Motor neuron (in vitro differentiated cells): ENCODE results near the gene ELOVL5. TPM values are rescaled to one million over a fixed set of nuclear protein-coding genes. Genes with fewer than 3 reads are reported as not detected.
A peak's percentile ranks its signal among the peaks of the same experiment; 100 is the strongest.
"Not testable (repeated sequence)": the region's sequence is repeated elsewhere in the genome, so short reads cannot be mapped to it uniquely, and the experiment has no call there.

Experiments
- ATAC-seq, 8 experiments: fragments of 200-7000 bp; cut with Tn5 transposase; replicated peaks in 6 of 8; 2 replicates each; pipeline ENCODE4 v1.8.0; 2021; ENCODE audit warnings: mild to moderate bottlenecking in 8 of 8, moderate library complexity in 8 of 8
- H3K27ac ChIP-seq, 2 donors: fragments of 250-450 bp; sonication (Bioruptor Pico); 2 replicates each; pipeline ENCODE4 v1.9.0; 2021; ENCODE audit warnings: antibody characterized with exemption in 2 of 2, mild to moderate bottlenecking in 2 of 2, moderate library complexity in 1 of 2
- H3K4me1 ChIP-seq, 2 donors: fragments of 250-450 bp; sonication (Bioruptor Pico); replicated peaks in 1 of 2; 2 replicates each; pipeline ENCODE4 v1.6.1; 2021; ENCODE audit warnings: antibody characterized with exemption in 2 of 2, mild to moderate bottlenecking in 2 of 2, moderate library complexity in 1 of 2
- H3K4me3 ChIP-seq, 5 donors: fragments of 250-450 bp; sonication (Bioruptor Pico); 2 replicates each; pipeline ENCODE4 v1.9.0; 2021; ENCODE audit warnings: antibody characterized with exemption in 5 of 5, mild to moderate bottlenecking in 5 of 5, moderate library complexity in 4 of 5
- WGBS, 10 experiments: fragments of 450-650 bp; shearing (Covaris generic); methylation state at CpG; one replicate each; pipeline ENCODE4 v1.0.0; 2022; 5-methylcytosine and 5-hydroxymethylcytosine counted together
- in situ Hi-C, 9 experiments: fragments of 400-800 bp; cut with MboI; loops; one replicate each; pipeline ENCODE4 v1.15.0; 2021; ENCODE audit warnings: low sequenced_read_pairs in 9 of 9, low pct_unique_long_range_greater_than_20kb in 2 of 9; ENCODE audit not compliant: unreplicated experiment in 9 of 9
- total RNA-seq, 8 experiments: library from RNA; unstranded; fragments of 300-600 nt; gene quantifications; 2 replicates each; pipeline versions ENCODE4 v1.2.3 to v1.2.4, GENCODE V29; 2022

ELOVL5 gene
- total RNA-seq, 8 experiments from 2014 or later = 75.7 to 201 (median 104) TPM

DNA sequence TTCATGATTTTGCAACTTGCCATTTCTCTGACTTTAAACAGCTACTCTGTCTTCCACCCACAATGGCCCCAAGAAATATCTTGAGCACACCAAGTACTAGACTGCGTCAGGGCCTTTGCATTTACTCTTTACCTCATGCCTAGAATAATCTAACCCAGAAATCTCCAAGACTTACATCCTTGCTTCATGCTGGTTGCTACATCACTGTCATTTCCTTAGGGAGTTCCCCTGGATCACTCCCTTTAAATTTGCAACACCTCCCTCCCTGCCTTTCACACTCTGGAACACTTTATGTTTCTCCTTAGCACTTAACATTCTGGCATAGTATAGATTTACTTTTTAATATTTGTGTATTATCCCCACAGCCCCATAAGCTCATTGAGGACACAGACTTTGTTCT, 4.9 kb upstream of the ELOVL5 start:
- H3K27ac ChIP-seq = no peak overlapping the region
- peak in 2 of 8 experiments; percentile 6 to 22 for ATAC-seq
- H3K4me3 ChIP-seq = no peak overlapping the region
- in situ Hi-C loops = no loop called here
- H3K4me1 ChIP-seq = peaks cover 8 to 9% of the 10 kb centered on the region in 2 donors
- 8 to 88% (median 85%) methylated on average over 1 of the region's 1 CpG; no CpG with 5 or more reads in 4 of the 10 experiments for WGBS, 10 experiments

DNA sequence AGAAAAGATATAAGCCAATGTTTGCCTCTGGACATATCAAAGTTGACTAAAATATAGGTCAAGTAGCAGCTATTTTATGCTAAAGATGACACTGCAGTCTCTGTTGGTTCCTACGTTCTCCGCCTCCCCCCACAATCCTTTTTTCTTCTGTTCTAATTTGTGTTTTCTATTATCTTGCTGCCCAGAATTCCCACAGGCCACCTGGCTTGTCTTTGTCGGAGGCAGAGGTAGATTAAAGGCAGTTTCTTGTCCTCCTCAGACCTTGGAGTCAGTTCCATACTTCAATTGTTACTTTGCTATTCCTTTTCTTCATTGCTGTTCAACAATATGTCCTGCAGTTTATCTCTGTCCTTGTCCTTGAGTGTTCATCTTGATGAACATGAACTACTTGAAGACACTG, 3.6 kb upstream of the ELOVL5 start:
- H3K4me3 ChIP-seq = no peak overlapping the region
- H3K4me1 ChIP-seq = peaks cover 0 to 3% of the 10 kb centered on the region in 2 donors
- WGBS, 10 experiments = 40 to 90% (median 72%) methylated on average over 1 to 3 of the region's 3 CpGs
- no peak overlapping the region for H3K27ac ChIP-seq
- in situ Hi-C loops = no loop called here
- ATAC-seq = no peak

DNA sequence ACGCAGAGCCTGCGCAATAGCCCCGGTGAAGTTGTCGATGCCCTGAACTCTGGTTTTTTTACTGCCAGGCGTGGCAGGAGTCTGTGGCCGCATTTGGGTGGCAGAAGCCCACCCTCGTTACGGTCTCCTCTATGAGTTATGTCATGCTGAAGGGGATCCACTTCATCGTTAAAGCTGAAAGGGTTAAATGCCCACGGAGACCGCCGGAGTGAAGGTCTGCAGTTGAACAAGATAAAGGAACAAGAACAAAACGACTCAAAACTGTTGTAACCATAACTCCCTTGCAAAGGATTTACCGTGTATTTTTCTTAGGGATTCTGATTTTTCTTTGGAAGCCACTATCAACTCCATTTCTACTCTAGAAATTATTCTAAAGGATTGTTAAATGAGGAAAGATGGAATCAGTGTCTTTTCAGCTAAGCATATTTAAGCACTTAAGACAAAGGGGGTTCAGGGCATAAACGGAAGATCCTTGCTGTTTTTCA, 501 bp upstream of the ELOVL5 start:
- peak overlapping the region; percentile 70 to 79 for H3K27ac ChIP-seq
- H3K4me3 ChIP-seq = peak overlapping the region; percentile 68 to 92 (median 87)
- in situ Hi-C loops = no loop called here
- 0 to 78% (median 31%) methylated on average over 1 to 14 of the region's 15 CpGs for WGBS, 10 experiments
- H3K4me1 ChIP-seq = peaks cover 5 to 8% of the 10 kb centered on the region in 2 donors
- no peak for ATAC-seq

DNA sequence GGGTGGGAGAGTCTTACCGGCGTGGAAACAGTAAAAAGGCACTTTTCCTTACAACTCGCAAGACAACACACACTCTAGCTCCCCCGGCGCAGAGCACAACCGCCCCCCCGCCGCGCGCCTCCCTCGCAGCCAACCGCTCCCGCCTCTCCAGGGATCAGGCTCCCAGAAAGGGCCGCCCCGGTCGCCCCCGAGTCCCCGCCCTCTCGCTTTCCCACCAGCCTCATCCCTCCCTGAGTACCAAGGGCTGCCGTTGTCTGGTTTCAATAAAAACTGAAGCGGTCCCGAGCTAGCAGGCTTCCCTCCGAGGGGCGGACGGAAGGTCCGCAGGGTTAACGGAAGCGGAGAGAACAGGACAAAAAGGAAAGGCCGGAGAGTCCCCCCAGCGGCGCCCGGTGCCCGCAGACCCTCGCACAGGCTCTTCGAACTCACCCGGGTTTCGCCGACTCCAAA, 804 bp downstream of the ELOVL5 start:
- Histone ChIP-seq H3K4me3 (peak overlapping the region; percentile 68 to 92 (median 87)), H3K4me1 (peaks cover 6 to 8% of the 10 kb centered on the region in 2 donors), H3K27ac (peak overlapping the region; percentile 79 to 87)
- 0% methylated on average over 3 to 5 of the region's 38 CpGs; no CpG with 5 or more reads in 8 of the 10 experiments for WGBS, 10 experiments
- ATAC-seq = peak; percentile 35 to 59 (median 48)
- in situ Hi-C loops = no loop called here

DNA sequence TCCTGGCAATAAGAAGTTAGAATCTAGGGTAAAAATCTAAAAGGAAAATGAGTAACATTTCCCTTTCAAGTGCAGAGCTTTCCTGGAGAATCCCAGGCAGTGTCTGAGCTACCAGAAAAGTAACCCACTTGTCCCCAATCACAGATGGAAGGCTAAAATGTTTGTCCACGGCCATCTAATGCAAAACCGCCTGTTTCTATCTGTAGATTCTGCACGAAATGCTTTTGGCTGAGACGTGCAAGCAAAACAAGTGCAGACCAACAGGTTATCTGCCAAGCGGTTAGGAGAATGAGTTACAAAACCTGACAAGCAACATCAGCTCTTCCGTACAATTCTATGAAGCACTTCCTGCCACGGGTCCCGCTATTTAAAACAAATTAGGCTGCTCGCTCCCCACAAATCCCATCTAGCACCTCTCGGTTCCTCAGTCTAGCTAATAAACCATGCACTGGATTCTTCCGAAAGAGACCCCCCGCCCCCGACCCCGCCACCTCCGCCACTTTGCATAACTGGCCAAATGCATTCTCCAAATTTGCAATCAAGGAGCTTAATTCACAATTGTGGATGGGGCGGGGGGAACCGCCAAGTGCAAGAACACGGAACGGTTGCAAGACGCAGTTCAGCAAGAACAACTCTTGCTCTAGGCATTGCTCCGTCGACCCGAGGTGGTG, 1.4 kb downstream of the ELOVL5 start:
- ATAC-seq = no peak
- in situ Hi-C loops = no loop called here
- Histone ChIP-seq H3K4me3 (peak overlapping the region; percentile 68 to 92 (median 87)), H3K4me1 (peaks cover 8 to 11% of the 10 kb centered on the region in 2 donors), H3K27ac (peak overlapping the region in 1 of 2 donors; percentile 87)
- WGBS, 10 experiments = 0 to 8% (median 0%) methylated on average over 2 to 10 of the region's 23 CpGs; no CpG with 5 or more reads in 1 of the 10 experiments

DNA sequence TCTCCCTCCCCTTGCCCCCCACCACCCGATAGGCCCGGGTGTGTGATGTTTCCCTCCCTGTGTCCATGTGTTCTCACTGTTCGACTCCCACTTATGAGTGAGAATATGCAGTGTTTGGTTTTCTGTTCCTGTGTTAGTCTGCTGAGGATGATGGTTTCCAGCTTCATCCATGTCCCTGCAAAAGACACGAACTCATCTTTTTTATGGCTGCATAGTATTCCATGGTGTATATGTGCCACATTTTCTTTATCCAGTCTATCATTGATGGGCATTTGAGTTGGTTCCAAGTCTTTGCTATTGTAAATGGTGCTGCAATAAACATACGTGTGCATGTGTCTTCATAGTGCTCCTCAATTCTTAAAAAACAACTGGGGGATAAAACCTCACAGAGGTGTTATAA, 2.7 kb downstream of the ELOVL5 start:
- WGBS, 10 experiments = 80 to 100% (median 100%) methylated on average over 1 to 3 of the region's 5 CpGs; no CpG with 5 or more reads in 3 of the 10 experiments
- ATAC-seq, in situ Hi-C loops, H3K4me3 ChIP-seq, H3K27ac ChIP-seq: not testable (repeated sequence)
- H3K4me1 ChIP-seq = peaks cover 8 to 22% of the 10 kb centered on the region in 2 donors

DNA sequence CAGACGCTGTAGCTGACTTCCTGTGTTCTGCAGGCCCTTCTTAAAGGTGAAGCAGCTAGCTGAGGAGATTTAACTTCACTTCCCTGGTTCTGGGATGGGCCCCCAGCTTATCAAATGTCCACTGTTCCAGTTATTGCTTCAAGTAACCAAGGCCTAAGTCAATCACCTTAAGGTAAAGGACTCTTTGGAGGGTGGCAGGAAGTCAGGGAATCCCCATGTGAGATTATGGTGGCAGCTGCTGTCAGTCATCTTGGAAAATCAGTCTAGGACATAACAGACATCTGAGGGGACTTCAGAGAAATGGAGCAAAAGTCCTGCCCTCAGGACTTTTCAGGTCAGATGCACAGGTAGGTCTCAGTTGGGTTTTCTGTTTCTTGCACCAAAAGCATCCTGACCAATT, 3.8 kb downstream of the ELOVL5 start:
- ATAC-seq = no peak

DNA sequence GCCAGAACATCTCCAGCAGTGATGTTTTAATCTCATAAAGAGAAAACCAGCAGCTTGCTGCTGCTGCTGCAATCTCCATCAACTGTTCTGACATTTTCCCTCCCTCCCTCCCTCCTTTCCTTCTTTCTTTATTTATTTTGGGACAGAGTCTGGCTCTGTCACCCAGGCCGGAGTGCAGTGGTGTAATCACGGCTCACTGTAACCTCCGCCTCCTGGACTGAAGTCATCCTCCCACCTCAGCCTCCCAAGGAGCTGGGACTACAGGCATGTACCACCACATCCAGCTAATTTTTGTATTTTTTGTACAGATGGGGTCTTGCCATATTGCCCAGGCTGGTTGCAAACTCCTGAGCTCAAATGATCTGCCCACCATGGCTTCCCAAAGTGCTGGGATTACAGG, 5.7 kb downstream of the ELOVL5 start:
- Histone ChIP-seq H3K27ac (no peak overlapping the region), H3K4me3 (no peak overlapping the region), H3K4me1 (peaks cover 8 to 35% of the 10 kb centered on the region in 2 donors)
- peak in 1 of 8 experiments; percentile 3 for ATAC-seq
- in situ Hi-C loops = no loop called here
- 83 to 100% (median 100%) methylated on average over 1 to 3 of the region's 3 CpGs; no CpG with 5 or more reads in 5 of the 10 experiments for WGBS, 10 experiments

More for the DNA sequence above, 3.8 kb downstream of the ELOVL5 start:
- 75 to 100% (median 85%) methylated on average over 1 of the region's 1 CpG; no CpG with 5 or more reads in 4 of the 10 experiments for WGBS, 10 experiments
- Histone ChIP-seq H3K4me1 (peaks cover 8 to 25% of the 10 kb centered on the region in 2 donors), H3K4me3 (no peak overlapping the region), H3K27ac (no peak overlapping the region)
- in situ Hi-C loops = no loop called here

DNA sequence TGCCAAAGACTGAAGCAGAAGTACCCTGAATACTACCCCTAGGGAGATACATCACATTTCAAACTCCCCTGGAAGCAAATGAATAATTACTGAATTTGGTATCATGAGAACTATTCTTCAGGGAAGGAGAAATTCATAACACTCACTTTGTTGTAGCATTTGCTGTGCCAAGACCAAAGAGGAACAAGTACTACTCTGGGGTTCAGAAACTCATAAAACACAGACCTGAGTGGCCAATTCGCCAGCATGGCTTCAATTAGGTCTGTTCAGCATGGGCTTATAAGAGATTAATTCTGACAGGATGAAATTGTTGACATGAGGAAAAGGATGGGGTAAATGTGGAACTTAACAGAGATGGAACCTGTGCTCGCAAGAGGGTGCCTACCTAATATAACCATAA, 6.5 kb downstream of the ELOVL5 start:
- Histone ChIP-seq H3K4me1 (peaks cover 8 to 35% of the 10 kb centered on the region in 2 donors), H3K4me3 (no peak overlapping the region), H3K27ac (no peak overlapping the region)
- 67 to 100% (median 100%) methylated on average over 1 to 2 of the region's 2 CpGs; no CpG with 5 or more reads in 2 of the 10 experiments for WGBS, 10 experiments
- in situ Hi-C loops = no loop called here
- peak in 1 of 8 experiments; percentile 34 for ATAC-seq

DNA sequence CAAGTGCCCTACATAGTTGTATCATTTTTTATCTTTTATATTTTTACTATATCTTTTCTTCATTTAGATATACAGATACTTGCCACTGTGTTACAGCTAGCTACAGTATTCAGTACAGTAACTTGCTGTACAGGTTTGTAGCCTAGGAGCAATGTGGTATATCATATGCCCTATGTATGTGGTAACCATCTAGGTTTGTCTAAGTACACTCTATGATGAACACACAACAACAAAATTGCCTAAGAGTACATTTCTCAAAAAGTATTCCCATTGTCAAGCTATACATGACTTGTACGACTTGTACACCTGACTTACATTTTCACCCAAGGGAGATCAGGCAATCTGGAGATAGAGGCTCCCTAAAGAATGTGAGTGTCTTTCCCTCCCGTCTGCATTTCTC, 8.2 kb downstream of the ELOVL5 start:
- peaks cover 3 to 30% of the 10 kb centered on the region in 2 donors for H3K4me1 ChIP-seq
- no peak overlapping the region for H3K4me3 ChIP-seq
- in situ Hi-C loops = no loop called here
- H3K27ac ChIP-seq = no peak overlapping the region
- no peak for ATAC-seq
- WGBS, 10 experiments = 67 to 100% (median 100%) methylated on average over 1 to 2 of the region's 2 CpGs; no CpG with 5 or more reads in 2 of the 10 experiments

DNA sequence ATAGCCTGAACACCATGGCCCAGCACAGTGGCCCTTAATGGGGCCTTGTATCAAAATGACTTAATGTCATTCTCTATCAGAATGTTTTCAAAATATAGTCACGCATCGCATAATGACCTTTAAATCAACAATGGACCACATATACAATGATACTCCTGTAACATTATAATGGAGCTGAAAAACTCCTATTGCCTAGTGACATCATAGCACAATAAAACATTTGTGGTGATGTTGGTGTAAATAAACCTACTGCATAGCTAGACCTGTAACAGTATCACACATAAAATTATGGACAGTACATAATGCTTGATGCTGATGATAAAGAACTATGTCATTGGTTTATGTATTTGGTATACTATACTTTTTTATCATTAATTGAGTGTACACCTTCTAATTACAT, 9.3 kb downstream of the ELOVL5 start:
- peaks cover 3 to 30% of the 10 kb centered on the region in 2 donors for H3K4me1 ChIP-seq
- in situ Hi-C loops = no loop called here
- 60 to 100% (median 93%) methylated on average over 1 to 2 of the region's 2 CpGs; no CpG with 5 or more reads in 3 of the 10 experiments for WGBS, 10 experiments
- peak in 1 of 8 experiments; percentile 6 for ATAC-seq
- H3K27ac ChIP-seq = no peak overlapping the region
- H3K4me3 ChIP-seq = no peak overlapping the region

DNA sequence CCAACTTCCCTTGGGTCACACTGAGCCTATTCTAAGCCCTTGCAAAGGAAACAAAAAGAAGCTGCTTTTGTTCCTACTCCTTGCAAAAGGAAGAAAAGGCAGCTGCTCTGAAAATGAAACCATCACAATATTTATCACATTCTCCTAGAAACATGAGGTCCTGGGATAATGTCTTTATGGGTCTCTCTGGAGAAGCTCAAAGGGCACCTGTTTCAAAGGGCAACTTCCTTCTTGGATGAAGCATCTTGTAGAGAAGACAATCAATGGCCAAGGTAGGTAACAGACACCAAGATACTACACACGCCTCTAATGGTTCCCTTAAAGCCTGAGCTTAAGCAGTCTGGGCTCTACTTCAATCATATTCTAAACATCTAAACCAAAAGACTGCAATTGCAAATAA, 10.4 kb downstream of the ELOVL5 start:
- Histone ChIP-seq H3K4me1 (peaks cover 3 to 30% of the 10 kb centered on the region in 2 donors), H3K27ac (no peak overlapping the region), H3K4me3 (no peak overlapping the region)
- 80 to 89% (median 86%) methylated on average over 1 of the region's 1 CpG; no CpG with 5 or more reads in 7 of the 10 experiments for WGBS, 10 experiments
- peak in 1 of 8 experiments; percentile 60 for ATAC-seq
- in situ Hi-C loops = no loop called here

DNA sequence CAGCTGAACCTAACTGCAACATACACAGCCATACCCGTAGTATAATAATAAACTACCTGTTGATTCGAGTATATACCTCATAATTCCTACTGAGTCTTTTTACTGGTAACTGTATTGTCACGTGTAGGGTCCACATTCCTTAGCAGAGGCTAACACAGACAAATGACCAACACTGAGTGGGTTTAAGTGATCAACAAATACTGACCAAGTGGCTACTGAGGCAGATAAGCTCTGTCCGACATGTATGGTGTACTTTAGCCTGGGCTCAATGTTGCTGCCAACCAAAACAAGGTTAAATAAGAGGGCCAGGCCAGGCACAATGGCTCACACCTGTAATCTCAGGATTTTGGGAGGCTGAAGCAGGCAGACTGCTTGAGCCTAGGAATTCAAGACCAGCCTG, 12.7 kb downstream of the ELOVL5 start:
- 72 to 100% (median 92%) methylated on average over 2 to 4 of the region's 4 CpGs; no CpG with 5 or more reads in 1 of the 10 experiments for WGBS, 10 experiments
- no peak overlapping the region for H3K27ac ChIP-seq
- ATAC-seq = peak in 1 of 8 experiments; percentile 6
- H3K4me3 ChIP-seq = no peak overlapping the region
- in situ Hi-C loops = no loop called here
- H3K4me1 ChIP-seq = peaks cover 3 to 13% of the 10 kb centered on the region in 2 donors
